HL-60/S4 treated with retinoic acid at 250 ng/mL for 4 days and 3 days (cell line): ENCODE data around the gene EFCAB13.
"Not testable (repeated sequence)": the region's sequence is repeated elsewhere in the genome, so short reads cannot be mapped to it uniquely, and the experiment has no call there.

ENCODE experiments used
- in situ Hi-C: fragments of 300-500 bp; cut with MboI; formaldehyde crosslinking; loops from 2 replicates; pipeline ENCODE4 v1.7.0; 2022; ENCODE audit warnings: low sequenced_read_pairs

Gene EFCAB13

GRCh38 chr17:47325176-47325575, 1.4 kb downstream of the EFCAB13 start:
- in situ Hi-C loops = no loop called here

DNA sequence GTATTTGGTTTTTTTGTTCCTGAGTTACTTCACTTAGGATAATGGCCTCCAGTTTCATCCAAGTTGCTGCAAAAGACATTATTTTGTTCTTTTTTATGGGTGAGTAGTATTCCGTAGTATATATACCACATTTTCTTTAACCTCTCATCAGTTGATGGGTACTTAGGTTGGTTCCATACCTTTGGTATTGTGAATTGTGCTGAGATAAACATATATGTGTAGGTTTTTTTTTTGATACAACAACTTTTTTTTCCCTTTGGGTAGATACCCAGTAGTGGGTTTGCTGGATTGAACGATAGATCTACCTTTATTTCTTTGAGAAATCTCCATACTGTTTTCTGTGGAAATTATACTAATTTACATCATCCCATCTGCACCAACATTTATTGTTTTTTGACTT, 6.8 kb downstream of the EFCAB13 start:
- in situ Hi-C loops = no loop called here

DNA sequence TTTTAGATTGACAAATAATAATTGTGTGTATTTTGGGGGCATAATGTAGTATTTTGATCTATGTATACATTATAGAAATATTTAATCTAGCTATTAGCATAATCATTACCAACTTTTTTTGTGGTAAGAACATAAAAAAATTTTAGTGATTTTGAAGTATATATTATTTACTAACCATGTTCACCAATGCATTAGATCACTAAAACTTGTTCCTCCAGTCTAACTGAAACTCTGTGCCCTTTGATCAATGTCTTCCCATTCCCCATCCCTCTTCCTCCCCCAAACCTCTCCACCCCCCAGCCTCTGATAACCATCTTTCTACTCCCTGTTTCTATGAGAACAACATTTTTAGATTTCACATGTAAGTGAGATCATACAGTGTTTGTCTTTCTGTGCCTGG, 8.5 kb downstream of the EFCAB13 start:
- in situ Hi-C loops = no loop called here

DNA sequence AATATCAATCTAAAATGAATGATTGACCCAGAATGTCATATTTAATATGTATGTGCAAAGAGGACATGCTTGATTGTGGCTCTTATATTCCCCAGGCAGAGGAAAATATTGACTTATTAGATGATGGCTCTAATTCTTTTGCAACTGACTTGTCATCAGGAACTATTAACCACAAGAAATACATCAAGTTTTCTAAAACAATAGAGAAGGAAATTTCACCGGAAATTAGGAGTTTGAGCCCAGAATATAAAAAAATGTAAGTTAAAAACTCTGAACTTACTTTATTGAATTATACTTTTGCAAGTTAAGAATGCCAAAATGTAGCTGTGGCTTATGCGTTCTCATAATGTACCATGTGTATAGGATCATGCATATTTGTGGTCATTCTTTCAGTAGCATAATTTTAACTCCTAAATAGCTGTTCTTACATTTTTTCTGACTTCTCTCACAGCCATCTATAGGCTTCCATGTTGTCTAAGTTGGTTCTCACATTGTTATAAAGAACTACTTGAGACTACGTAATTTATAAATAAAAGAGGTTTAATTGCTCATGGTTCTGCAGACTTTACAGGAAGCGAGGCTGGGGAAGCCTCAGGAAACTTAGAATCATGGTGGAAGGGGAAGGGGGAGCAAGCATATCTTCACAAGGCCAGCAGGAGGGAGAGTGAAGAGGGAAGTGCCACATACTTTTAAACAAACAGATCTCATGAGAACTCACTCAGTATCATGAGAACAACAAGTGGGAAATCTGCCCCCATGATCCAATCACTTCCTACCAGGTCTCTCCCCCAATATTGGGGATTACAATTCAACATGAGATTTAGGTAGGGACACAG, 11.6 kb downstream of the EFCAB13 start:
- in situ Hi-C loops = no loop called here

DNA sequence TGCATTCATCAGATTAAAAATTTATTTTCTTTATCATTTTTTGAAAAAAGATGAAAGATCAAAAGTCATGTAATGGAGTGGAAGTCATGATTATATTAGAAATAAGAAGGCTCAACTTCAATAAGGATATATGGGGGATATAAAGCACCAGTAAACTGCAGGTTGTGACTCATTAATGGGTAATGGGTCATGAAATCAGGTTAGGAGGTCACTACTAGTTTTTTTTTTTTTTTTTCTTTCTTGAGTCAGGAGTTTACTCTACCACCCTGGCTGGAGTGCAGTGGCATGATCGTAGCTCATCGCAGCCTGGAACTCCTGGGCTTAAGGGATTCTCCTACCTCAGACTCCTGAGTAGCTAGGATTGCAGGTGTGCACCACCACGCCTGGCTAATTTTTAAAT, 14.3 kb downstream of the EFCAB13 start:
- in situ Hi-C loops = no loop called here

GRCh38 chr17:47352848-47353247, 29.1 kb downstream of the EFCAB13 start:
- in situ Hi-C loops = no loop called here

- in situ Hi-C loops = no loop called here
These were observed 34.9 kb downstream of the EFCAB13 start for GRCh38 chr17:47358652-47359051.

- in situ Hi-C loops = no loop called here
These were observed 39.4 kb downstream of the EFCAB13 start for GRCh38 chr17:47363171-47363570.

DNA sequence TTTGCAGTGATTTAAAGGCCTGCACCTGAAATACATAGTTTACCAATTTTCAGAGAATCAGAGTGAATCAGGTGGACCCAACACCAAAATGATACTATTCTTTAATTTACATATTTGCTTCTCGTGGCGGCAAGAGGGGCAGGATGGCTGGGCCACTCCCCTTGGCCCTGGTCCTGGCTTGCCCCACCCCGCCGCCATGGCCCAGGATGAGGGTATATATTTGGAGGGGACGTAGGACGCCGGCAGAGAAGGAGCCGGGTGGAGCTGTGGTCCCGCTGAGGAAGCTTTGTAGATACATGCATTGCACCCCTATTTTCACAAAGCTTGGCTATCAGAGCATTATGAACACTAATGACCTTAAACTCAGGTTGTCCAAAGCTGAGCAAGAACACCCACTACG, 43.5 kb downstream of the EFCAB13 start:
- in situ Hi-C loops = no loop called here

DNA sequence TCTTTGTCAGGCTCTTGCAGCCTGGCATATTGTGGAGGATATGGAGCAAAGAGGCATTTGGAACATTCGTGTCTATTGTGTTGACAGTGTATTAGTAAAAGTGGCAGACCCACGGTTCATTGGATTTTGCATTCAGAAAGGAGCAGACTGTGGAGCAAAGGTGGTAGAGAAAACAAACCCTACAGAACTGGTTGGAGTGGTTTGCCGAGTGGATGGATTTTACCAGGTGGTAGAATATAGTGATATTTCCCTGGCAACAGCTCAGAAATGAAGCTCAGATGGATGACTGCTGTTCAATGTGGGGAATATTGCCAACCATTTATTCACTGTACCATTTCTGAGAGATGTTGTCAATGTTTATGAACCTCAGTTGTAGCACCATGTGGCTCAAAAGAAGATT, 44.5 kb downstream of the EFCAB13 start:
- in situ Hi-C loops = no loop called here

DNA sequence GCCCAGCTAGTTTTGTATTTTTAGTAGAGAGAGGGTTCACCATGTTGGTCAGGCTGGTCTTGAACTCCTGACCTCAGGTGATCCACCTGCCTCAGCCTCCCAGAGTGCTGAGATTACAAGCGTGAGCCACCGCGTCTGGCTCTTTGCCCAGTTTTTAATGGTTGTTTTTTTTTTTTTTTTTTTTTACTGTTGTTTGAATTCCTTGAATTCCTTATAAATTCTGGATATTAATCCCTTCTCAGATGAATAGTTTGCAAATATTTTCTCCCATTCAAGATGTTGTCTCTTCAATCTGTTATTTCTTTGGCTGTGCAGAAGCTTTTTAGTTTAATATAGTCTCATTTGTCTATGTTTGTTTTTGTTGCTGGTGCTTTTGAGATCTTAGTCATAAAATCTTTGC, 47.1 kb downstream of the EFCAB13 start:
- in situ Hi-C loops = not testable (repeated sequence)

- in situ Hi-C loops = no loop called here
These were observed 49.2 kb downstream of the EFCAB13 start for GRCh38 chr17:47373002-47373401.

DNA sequence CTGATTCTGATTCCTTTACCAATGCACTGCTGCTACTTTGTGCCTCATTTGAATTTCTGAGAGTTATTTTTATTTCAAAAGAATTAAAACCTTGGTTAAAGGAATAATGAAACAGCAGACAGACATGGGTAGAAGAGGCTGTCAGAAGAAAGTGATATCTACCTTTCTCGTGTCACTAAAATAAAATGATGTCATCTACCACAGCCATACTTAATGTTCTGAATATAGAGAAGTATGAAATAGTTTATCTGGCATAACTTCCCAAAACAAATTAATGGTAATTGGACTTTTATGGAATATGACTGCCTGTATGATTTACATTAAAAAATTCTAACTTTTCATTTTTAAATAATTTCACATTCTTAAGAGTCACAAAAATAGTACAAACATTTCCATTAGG, 52.5 kb downstream of the EFCAB13 start:
- in situ Hi-C loops = no loop called here

- in situ Hi-C loops = no loop called here
These were observed 65.1 kb downstream of the EFCAB13 start for GRCh38 chr17:47388825-47389224.

GRCh38 chr17:47397532-47398128, 73.9 kb downstream of the EFCAB13 start:
- in situ Hi-C loops = not testable (repeated sequence)

DNA sequence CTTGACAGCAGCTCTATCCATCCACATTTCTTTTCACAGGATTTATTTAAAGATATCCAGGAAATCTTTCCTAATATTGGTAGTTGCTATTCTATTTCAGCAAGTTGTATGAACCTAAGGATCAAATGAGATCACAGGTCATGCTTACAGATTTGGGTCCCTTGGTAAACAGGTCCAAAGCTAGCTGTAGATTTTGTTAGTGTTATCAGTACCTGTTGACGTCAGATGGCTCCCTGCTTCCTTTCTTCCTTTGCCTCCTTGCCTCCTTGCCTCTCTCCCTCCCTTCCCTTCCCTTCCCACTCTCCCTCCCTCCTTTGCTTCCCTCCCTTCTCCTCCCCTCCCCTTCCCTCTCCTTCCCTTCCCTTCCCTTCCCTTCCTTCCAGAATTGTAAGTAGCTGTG, 76.6 kb downstream of the EFCAB13 start:
- in situ Hi-C loops = no loop called here

GRCh38 chr17:47401100-47401499, 77.3 kb downstream of the EFCAB13 start:
- in situ Hi-C loops = no loop called here

- in situ Hi-C loops = no loop called here
These were observed 80.3 kb downstream of the EFCAB13 start for GRCh38 chr17:47404006-47404405.

- in situ Hi-C loops = no loop called here
These were observed 81.1 kb downstream of the EFCAB13 start for GRCh38 chr17:47404875-47405274.

GRCh38 chr17:47413872-47414271, 90.1 kb downstream of the EFCAB13 start:
- in situ Hi-C loops = no loop called here

- in situ Hi-C loops = no loop called here
These were observed 90.9 kb downstream of the EFCAB13 start for GRCh38 chr17:47414612-47415011.

- in situ Hi-C loops = no loop called here
These were observed 99.9 kb downstream of the EFCAB13 start for GRCh38 chr17:47423406-47424295.
